Peyer's patch (tissue), 4 donors: ENCODE results near the gene TTLL12.

Experiments
- CTCF ChIP-seq, 6 experiments: fragments of 450-650 bp in 4 of 6; fragments of 200-600 bp in 2 of 6; sonication (generic) in 1 of 6; IDR thresholded peaks; one replicate each; pipeline ENCODE4 v1.5.1; 2017 to 2019; ENCODE audit warnings: antibody characterized with exemption in 6 of 6, mild to moderate bottlenecking in 3 of 6, moderate library complexity in 1 of 6
- POLR2A ChIP-seq, 2 donors: fragments of 450-650 bp; IDR thresholded peaks; one replicate each; pipeline ENCODE4 v1.5.1; 2017; ENCODE audit warnings: antibody characterized with exemption in 2 of 2, mild to moderate bottlenecking in 2 of 2, moderate library complexity in 2 of 2

GRCh38 chr22:43225609-43226008 lies 38.7 kb upstream of the TTLL12 start:
- TF ChIP-seq CTCF (IDR thresholded peaks at IDR 0.05) (no peak), POLR2A (IDR thresholded peaks at IDR 0.05) (no peak)
